ENCODE measurements around the gene ST6GALNAC5.
"Not testable (repeated sequence)": the region's sequence is repeated elsewhere in the genome, so short reads cannot be mapped to it uniquely, and the experiment has no call there.

The ST6GALNAC5 gene

DNA sequence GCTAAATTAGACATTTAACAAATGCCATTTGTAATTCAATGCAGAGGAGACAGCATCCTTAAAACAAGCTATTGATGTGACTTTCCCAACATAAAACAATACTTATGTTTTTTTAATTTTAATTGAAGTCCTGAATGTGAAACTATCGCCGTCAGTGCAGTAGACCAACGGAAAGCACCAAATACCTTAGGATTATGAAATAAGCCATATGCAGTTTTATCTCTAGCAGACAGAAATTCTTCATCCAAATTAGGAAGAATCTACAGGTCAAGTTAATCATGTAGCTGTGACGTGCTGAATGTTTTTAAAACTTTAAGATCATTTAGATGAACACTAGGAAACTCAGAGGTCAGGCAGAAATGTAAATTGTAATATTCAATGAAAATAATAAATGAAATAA, 714 bp upstream of the ST6GALNAC5 start:
- no peak for DNase-seq (ENCODE audit: low read depth in 2 of 2)

- no peak for DNase-seq (ENCODE audit: low read depth in 2 of 2)
Measured at GRCh38 chr1:76868154-76868882, 1.0 kb downstream of the ST6GALNAC5 start.

- DNase-seq (ENCODE audit: low read depth in 2 of 2): no peak
Measured at GRCh38 chr1:76868916-76869315, 1.6 kb downstream of the ST6GALNAC5 start.

DNA sequence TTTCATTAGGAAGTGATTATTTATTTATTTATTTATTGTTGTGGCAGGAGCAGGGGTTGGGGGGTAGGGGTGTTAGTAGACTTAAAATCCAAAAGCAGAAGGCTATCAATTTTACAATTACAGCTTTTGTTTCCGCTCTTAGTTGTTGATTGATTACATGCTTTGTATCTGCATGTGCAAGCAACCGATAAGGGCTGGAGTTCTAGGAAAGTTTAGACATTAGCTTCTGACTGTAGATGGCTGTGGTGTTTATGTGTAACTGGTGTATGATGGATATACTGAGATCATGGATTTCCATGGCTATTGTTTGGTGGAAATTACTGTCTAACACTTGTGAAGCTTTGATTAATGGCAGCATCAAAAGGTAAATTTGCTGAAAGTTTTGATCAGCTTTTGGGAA, 2.8 kb downstream of the ST6GALNAC5 start:
- no peak for DNase-seq (ENCODE audit: low read depth in 2 of 2)

DNA sequence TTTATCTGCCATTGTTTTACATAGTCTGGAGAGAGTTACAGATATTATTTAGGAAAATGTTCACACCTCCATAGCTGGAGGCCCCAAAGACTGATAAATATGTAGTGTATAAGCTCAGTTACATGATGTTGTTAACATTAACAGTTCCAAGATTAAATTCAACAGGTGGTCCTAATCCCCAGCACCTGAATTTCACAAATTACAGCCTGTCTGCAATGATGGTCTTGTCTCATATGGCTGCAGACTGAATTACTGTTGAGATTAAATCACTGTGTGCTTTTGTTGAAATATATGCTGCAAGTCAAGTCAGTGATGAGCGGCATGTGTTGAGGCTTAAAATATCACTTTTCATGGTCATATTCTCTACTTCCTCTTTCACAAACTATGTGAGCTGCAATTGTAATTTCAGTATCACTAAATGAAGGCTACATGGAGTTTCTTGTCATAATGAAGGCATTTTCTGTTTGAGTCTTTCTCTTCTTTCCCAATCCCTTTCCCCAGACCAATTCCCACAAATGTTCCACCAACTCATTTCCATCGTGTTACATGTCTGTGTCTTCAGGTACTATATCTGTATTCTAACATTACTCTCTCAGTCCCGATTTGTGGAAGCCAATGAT, 4.2 kb downstream of the ST6GALNAC5 start:
- DNase-seq (ENCODE audit: low read depth in 2 of 2): no peak

DNA sequence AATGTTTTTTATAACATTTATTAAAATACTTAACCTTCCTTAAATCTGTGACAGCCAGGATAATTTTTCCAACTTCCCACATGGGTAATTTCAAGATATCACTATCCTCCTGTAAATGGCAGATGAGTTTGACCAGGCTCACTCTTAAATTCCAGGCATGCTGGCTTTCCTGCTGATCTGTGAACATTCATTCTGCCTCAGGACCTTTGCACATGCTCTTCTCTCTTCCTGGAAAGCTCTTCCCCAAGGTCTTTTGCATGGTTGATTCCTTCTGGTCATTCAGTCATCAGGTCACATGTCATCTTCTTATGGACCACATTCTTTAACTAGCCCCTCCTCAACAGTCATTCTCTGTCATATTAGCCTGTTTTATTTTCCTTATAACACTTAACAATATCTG, 5.7 kb downstream of the ST6GALNAC5 start:
- DNase-seq (ENCODE audit: low read depth in 2 of 2): no peak

DNA sequence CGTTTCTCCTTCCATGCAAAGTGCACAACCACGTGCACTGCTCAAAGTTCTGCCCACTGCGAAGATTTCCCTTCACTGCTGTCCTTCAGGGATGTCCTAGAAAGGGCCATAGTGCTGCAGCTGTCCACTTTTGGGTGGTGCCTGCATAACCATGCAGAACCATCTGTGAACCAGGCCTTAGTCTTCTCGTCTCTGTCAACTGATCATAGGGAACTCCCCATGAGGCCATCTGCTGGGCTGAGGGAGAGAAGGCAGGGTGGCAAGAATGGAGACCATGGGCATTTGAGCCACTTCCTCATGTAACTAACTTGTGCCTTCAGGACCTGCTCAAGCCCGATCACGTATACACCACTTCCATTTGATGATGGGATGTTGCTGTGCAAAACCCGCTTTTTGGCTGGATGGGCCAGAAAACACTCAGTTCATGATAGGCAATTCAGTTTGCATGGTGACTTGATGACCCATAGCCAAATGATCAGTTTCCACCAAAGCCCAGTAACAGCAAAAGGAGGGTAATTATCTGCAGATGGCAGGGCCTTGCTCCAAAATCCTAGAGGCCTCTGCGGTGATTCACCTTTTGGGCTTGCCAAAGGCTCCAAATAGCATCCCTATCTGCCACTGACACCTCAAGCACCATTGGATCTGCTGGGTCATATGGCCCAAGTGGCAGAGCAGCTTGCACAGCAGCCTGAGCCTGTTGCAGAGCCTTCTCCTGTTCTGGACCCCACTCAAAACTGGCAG, 9.5 kb downstream of the ST6GALNAC5 start:
- no peak for DNase-seq (ENCODE audit: low read depth in 2 of 2)

DNA sequence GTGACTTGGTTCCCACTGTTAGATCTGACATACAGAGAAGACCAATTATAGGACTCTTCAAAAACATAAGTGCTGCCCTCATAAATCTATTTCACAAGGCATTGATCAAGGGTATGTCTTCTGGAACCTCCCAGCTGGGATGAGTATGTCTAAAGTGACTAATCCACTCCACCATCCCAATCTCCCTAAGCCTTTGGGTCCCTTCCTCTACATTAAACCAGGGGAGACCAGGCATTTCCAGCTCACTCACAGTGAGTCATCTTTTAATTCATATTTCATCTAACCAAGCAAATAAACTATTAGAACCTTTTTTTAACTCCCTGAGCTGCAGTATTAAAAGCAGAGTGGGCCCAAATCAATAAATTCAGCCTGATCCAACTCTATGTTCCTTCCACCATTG, 11.7 kb downstream of the ST6GALNAC5 start:
- not testable (repeated sequence) for DNase-seq (ENCODE audit: low read depth in 2 of 2)

- no peak for DNase-seq (ENCODE audit: low read depth in 2 of 2)
Measured at GRCh38 chr1:76881762-76882161, 14.5 kb downstream of the ST6GALNAC5 start.

GRCh38 chr1:76891931-76892622, 24.8 kb downstream of the ST6GALNAC5 start:
- no peak for DNase-seq (ENCODE audit: low read depth in 2 of 2)

DNA sequence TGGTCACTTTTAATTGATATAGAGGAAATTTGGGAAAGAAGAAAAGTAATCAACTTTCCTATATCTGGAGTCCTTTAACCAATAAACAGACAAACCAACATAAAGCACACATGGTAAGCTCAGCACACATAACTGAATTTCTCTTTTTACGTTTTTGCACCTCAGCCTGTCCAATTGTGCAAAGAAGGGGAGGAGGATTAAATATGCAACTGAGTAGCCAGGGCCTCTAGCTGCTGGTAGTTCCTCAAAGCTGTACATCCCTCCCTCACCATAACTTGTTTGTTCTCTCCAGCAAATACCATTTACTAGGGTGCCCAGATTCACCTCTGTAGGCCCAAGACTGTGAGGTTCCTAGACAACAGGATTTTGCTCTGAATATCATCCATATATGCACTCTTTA, 25.4 kb downstream of the ST6GALNAC5 start:
- DNase-seq (ENCODE audit: low read depth in 2 of 2): no peak

DNA sequence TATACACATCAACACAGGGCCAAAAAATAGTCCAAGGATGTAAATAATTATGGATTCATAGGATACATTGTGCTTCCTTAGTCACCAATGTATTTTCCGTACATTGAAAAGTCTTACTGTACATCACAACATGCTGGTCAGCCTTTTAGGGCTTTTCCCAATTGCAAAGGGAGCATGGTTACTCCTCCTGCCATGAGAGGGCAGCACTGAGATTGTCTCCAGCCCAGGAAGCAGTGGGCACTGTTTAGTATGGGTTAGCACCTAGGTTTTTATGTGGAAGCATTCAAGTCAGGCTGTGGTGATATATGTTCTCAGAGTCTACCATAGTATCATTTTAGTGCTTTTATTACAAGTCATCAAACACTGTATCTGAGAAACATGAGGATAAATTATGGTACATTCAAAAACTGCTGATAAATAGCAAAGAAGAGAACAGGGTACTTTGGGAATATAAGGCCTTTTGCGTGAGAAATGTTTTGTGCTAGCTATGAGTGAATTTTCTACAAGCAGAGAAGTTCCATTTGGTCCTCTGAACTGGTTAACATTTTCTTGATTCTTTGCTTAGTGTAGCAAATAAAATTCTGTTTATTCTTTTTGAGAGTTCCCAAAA, 34.0 kb downstream of the ST6GALNAC5 start:
- DNase-seq (ENCODE audit: low read depth in 2 of 2): no peak

- no peak for DNase-seq (ENCODE audit: low read depth in 2 of 2)
Measured at GRCh38 chr1:76905876-76906595, 38.8 kb downstream of the ST6GALNAC5 start.

DNA sequence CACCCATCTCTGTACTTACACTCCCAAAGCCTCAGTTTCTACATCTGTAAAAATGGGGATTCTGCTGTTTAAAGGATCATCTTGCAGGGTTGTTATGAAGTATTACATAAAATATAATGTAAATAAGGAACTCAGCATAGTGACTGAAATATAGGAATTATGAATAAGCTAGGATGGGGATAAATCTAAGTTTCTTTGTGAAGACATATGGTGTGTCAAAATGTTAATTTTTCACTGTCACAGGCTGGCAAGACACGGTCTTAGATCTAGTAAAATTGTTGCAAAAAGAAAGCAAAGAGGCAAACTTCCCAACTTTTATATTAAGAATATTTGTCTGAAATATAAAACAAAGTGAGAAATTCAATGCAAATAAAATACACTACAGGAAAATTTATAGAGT, 42.0 kb downstream of the ST6GALNAC5 start:
- DNase-seq (ENCODE audit: low read depth in 2 of 2): no peak

GRCh38 chr1:76919085-76919484, 51.8 kb downstream of the ST6GALNAC5 start:
- DNase-seq (ENCODE audit: low read depth in 2 of 2): no peak

- no peak for DNase-seq (ENCODE audit: low read depth in 2 of 2)
Measured at GRCh38 chr1:76921590-76921989, 54.3 kb downstream of the ST6GALNAC5 start.

DNA sequence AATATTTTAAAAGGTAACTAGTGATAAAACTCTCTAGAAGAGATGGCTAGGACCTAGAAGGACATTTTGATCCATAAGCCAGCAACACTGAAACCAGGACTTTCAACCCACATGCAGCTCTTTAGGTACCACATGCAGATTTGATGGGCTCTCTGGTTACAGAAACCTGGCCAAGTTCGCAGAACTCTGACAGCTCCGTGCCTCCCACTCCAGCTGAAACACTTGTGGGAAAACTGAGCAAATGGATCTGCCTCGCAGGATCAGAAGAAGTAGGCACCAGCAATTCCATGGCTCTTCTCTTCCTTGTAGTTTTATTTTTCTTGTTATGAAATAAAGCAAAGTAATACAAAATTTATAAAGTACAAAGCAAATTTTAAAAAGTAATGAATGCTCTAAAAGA, 58.5 kb downstream of the ST6GALNAC5 start:
- no peak for DNase-seq (ENCODE audit: low read depth in 2 of 2)

- no peak for DNase-seq (ENCODE audit: low read depth in 2 of 2)
Measured at GRCh38 chr1:76928522-76928921, 61.2 kb downstream of the ST6GALNAC5 start.

GRCh38 chr1:76929136-76929535, 61.9 kb downstream of the ST6GALNAC5 start:
- DNase-seq (ENCODE audit: low read depth in 2 of 2): no peak

DNA sequence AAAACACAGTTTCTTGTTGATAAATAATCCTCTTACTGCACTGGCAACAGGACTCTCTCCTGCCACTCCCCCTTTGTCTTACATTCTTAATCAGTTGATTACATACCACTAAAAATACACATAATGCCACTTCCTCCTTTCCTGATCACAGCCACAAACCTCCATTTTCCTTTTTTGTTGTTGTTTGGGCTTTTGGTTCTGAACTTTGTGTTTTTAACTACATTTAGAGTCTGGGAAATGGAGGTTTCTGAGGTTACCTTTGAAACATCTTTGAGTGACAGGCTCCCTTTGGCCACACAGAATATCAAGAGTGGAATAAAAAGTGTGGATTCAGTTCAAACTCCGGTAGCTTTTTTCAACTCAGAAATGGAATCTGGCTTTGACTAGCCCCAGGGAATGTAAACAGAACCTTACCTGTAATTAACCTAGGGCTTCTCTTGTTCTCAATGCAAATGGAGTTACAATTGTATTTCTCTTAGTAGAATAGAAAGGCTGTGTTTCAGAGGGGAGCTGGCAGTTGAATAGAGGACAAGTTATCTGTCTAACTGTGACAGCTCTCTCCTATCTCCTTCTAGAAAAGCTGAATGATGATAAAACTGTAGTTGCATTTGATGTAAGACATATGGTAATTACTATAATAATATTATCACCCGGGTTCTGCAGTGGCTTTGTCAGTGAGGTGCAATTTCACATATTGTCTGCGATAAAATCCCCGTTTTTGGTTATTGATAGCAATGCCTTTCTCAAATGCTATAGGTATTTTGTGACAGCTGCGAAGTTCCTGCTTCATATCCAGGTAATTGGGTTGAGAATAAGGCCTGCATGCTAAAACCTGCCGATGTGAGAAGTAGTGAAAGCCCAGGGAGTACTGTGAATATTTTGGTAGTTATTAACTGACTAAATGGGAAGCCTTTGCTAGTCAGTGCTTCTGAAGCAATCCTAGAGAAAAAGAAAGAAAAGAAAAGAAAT, 66.9 kb downstream of the ST6GALNAC5 start:
- DNase-seq (ENCODE audit: low read depth in 2 of 2): no peak

Data from stimulated activated CD8-positive, alpha-beta memory T cell treated with anti-CD3 and anti-CD28 coated beads, Interleukin-7, amount 100 ng/mL, for 4 hours (primary cell).